ENCODE results near the gene DMRT3.

DNA sequence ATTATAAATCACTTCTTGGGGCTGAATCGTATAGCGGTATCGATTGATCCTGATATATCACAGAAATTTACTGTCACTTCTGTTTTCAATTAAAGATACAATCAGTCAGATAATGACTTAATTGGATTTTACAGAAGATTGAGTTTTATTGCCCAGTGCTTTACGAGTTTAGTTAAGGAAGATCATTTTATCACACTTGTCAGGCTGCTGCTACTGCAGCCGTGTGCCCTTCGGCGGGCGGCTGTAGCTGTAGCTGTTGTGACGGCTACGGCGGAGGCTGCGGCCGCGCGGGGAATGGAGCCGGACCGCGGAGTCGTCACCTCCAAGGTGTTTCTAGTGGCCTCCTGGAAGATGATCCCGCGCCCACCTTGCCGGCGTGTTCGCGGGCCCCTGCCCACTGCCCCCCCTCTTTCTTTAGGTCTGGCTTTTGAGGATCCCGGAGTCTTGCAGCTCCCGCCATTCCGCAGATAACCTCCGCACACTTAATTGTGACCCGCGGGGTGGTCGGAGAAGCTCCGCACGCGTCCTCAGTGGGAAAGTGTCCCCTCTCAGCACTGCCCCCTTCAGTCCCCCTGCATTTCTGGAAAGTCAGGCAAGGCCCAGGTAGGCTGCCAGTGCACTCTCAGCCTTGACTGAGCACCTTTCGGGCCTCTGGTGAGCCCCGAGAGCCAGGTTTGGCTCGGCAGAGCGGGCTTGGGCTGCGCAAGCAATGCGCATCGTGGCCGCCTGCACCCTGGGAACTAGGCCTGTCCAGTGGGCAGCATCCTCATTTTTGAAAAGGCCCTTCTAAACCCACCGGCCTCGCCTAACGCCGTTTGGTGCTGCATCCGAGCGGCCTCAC is 6.9 kb upstream of the DMRT3 start:
- TF ChIP-seq, protein P1, sequence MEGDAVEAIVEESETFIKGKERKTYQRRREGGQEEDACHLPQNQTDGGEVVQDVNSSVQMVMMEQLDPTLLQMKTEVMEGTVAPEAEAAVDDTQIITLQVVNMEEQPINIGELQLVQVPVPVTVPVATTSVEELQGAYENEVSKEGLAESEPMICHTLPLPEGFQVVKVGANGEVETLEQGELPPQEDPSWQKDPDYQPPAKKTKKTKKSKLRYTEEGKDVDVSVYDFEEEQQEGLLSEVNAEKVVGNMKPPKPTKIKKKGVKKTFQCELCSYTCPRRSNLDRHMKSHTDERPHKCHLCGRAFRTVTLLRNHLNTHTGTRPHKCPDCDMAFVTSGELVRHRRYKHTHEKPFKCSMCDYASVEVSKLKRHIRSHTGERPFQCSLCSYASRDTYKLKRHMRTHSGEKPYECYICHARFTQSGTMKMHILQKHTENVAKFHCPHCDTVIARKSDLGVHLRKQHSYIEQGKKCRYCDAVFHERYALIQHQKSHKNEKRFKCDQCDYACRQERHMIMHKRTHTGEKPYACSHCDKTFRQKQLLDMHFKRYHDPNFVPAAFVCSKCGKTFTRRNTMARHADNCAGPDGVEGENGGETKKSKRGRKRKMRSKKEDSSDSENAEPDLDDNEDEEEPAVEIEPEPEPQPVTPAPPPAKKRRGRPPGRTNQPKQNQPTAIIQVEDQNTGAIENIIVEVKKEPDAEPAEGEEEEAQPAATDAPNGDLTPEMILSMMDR (conservative IDR thresholded peaks at IDR 0.05): no peak
- TF ChIP-seq ZFX (IDR thresholded peaks at IDR 0.05): no peak

All from C4-2B (cell line).